Ovary (tissue), 9 donors: Measurements from ENCODE around the gene MMS22L. TPM values are rescaled to one million over a fixed set of nuclear protein-coding genes. Genes with fewer than 3 reads are reported as not detected.
"Not testable (repeated sequence)": the region's sequence is repeated elsewhere in the genome, so short reads cannot be mapped to it uniquely, and the experiment has no call there.

Experiments used
- DNase-seq, 5 donors: peaks; one replicate each; pipeline ENCODE4 v3.0.0-alpha.2; 2019 to 2020
- H3K27ac ChIP-seq, 2 donors: fragments of 200-600 bp; one replicate each; pipeline versions ENCODE4 v1.5.1 to v1.8.0; 2019 to 2022
- H3K27me3 ChIP-seq: fragments of 200-600 bp; one replicate; pipeline ENCODE4 v1.8.0; 2022
- H3K36me3 ChIP-seq: fragments of 200-600 bp; sonication (generic); one replicate; pipeline ENCODE4 v1.5.1; 2019
- H3K4me1 ChIP-seq: one replicate; pipeline ENCODE4 v1.8.1; 2013; ENCODE audit warnings: mild to moderate bottlenecking, moderate library complexity; ENCODE audit not compliant: insufficient read depth
- H3K4me3 ChIP-seq: fragments of 200-600 bp; sonication (generic); one replicate; pipeline ENCODE4 v1.5.1; 2017
- H3K9me3 ChIP-seq, 2 donors: fragments of 200-600 bp in 1 of 2; sonication (generic) in 1 of 2; one replicate each; pipeline versions ENCODE4 v1.5.1 to v1.8.1; 2013 to 2019; ENCODE audit warnings: mild to moderate bottlenecking in 1 of 2, moderate library complexity in 1 of 2
- CTCF ChIP-seq, 3 donors: fragments of 450-650 bp in 2 of 3; fragments of 200-600 bp in 1 of 3; IDR thresholded peaks; one replicate each; pipeline versions ENCODE4 v1.5.1 to v1.8.0; 2016 to 2022; ENCODE audit warnings: antibody characterized with exemption in 3 of 3, mild to moderate bottlenecking in 1 of 3
- EP300 ChIP-seq: sonication (generic); formaldehyde crosslinking; IDR thresholded peaks from one replicate; pipeline ENCODE4 v1.6.1; 2017; ENCODE audit warnings: antibody characterized with exemption
- POLR2A ChIP-seq: fragments of 450-650 bp; IDR thresholded peaks from one replicate; pipeline ENCODE4 v1.6.1; 2017; ENCODE audit warnings: antibody characterized with exemption, mild to moderate bottlenecking, moderate library complexity
- WGBS, 3 donors: extraction: QIAGEN DNeasy Blood & Tissue Kit in 1 of 3; methylation state at CpG; one replicate each; pipeline versions ENCODE4 v1.1.5 to v1.1.7; 2013 to 2017; 5-methylcytosine and 5-hydroxymethylcytosine counted together
- intact Hi-C, 4 donors: fragments of 100-400 bp; cut with DNase I; formaldehyde crosslinking; loops; one replicate each; pipeline versions ENCODE4 v1.11.0 to v1.15.1; 2022 to 2023
- polyA plus RNA-seq, 2 donors: library from polyadenylated mRNA; stranded (reverse); fragments of 200-250 nt in 1 of 2; fragments of 350-450 nt in 1 of 2; fragmentation: Illumina TruSeq in 1 of 2; extraction: RNeasy Lipid Tissue Mini Kit (QIAGEN cat#74804) in 1 of 2; gene quantifications; one replicate each; pipeline ENCODE4 v1.2.3, GENCODE V29; 2013 to 2014
- total RNA-seq, 7 donors: library from RNA; depleted of rRNA in 2 of 7; stranded (reverse); fragments of >200 nt in 2 of 7; fragmentation: NEBNext Ultra II Directional in 3 of 7; extraction: Animal tissue kit (Norgen Biotek cat#: 25700) in 3 of 7; gene quantifications; one replicate each; pipeline versions ENCODE4 v1.1.0 to v1.2.4, GENCODE V29; 2016 to 2023
- donor health status: DM: no; HTN: no; CAD: no; lungs with moderate emphysema.
- donor health status: DM: no; HTN: no; CAD: no.
- donor health status: Bipolar disorder and iron deficiency.
- donor health status: DM: yes; HTN: yes; CAD: no.
- donor health status: DM: no; HTN: no; CAD: no.
- donor health status: DM: yes; HTN: yes; CAD: no.

Gene MMS22L
- total and polyA plus RNA-seq, 9 donors: 1.8 to 9.8 (median 6.7) TPM

- intact Hi-C loops: no loop called here
- H3K36me3 ChIP-seq: no peaks in the 10 kb centered on the region
- H3K4me1 ChIP-seq: no peaks in the 10 kb centered on the region
- H3K4me3 ChIP-seq: no peak overlapping the region
- H3K27me3 ChIP-seq: no peaks in the 10 kb centered on the region
- 46 to 50% (median 46%) methylated on average over 3 of the region's 3 CpGs for WGBS, 3 donors
- DNase-seq: no peak
- H3K9me3 ChIP-seq: no peaks in the 10 kb centered on the region
- TF ChIP-seq POLR2A: no peak
- TF ChIP-seq CTCF (IDR thresholded peaks at IDR 0.05): no peak
- TF ChIP-seq EP300: no peak
- no peak overlapping the region for H3K27ac ChIP-seq
Measured at GRCh38 chr6:97177905-97178304, 105.1 kb downstream of the MMS22L start.

GRCh38 chr6:97176468-97176867, 106.5 kb downstream of the MMS22L start:
- no peak for TF ChIP-seq EP300
- TF ChIP-seq CTCF (IDR thresholded peaks at IDR 0.05): no peak
- TF ChIP-seq POLR2A: no peak
- Histone ChIP-seq H3K9me3 (no peaks in the 10 kb centered on the region), H3K4me3 (no peak overlapping the region), H3K27ac (no peak overlapping the region), H3K36me3 (no peaks in the 10 kb centered on the region), H3K4me1 (no peaks in the 10 kb centered on the region), H3K27me3 (no peaks in the 10 kb centered on the region)
- no peak for DNase-seq
- 88 to 91% (median 90%) methylated on average over 2 of the region's 2 CpGs for WGBS, 3 donors
- intact Hi-C loops: no loop called here

- no peak for DNase-seq
- intact Hi-C loops: no loop called here
- H3K4me1 ChIP-seq: no peaks in the 10 kb centered on the region
- H3K4me3 ChIP-seq: no peak overlapping the region
- 93 to 95% (median 93%) methylated on average over 4 of the region's 4 CpGs for WGBS, 3 donors
- H3K27me3 ChIP-seq: no peaks in the 10 kb centered on the region
- TF ChIP-seq EP300 (no peak), CTCF (IDR thresholded peaks at IDR 0.05) (no peak), POLR2A (no peak)
- no peaks in the 10 kb centered on the region for H3K36me3 ChIP-seq
- H3K9me3 ChIP-seq: no peaks in the 10 kb centered on the region
- H3K27ac ChIP-seq: no peak overlapping the region
Measured at GRCh38 chr6:97175806-97176205, 107.2 kb downstream of the MMS22L start.

GRCh38 chr6:97174471-97174870, 108.5 kb downstream of the MMS22L start:
- intact Hi-C loops: no loop called here
- Histone ChIP-seq H3K36me3 (no peaks in the 10 kb centered on the region), H3K4me1 (no peaks in the 10 kb centered on the region), H3K4me3 (no peak overlapping the region), H3K27me3 (no peaks in the 10 kb centered on the region), H3K9me3 (no peaks in the 10 kb centered on the region), H3K27ac (no peak overlapping the region)
- WGBS, 3 donors: 94 to 99% (median 98%) methylated on average over 2 of the region's 2 CpGs
- DNase-seq: no peak
- no peak for TF ChIP-seq CTCF (IDR thresholded peaks at IDR 0.05)
- no peak for TF ChIP-seq POLR2A
- TF ChIP-seq EP300: no peak

GRCh38 chr6:97160280-97160679, 122.7 kb downstream of the MMS22L start:
- DNase-seq: no peak
- H3K4me1 ChIP-seq: no peaks in the 10 kb centered on the region
- no peak overlapping the region for H3K4me3 ChIP-seq

GRCh38 chr6:97155447-97155846, 127.6 kb downstream of the MMS22L start:
- H3K36me3 ChIP-seq, H3K9me3 ChIP-seq, DNase-seq, H3K4me1 ChIP-seq, H3K4me3 ChIP-seq, H3K27ac ChIP-seq, intact Hi-C loops, H3K27me3 ChIP-seq: not testable (repeated sequence)
- 96 to 100% (median 98%) methylated on average over 5 of the region's 5 CpGs for WGBS, 3 donors

More at GRCh38 chr6:97160280-97160679, 122.7 kb downstream of the MMS22L start:
- TF ChIP-seq EP300: no peak
- no peak for TF ChIP-seq POLR2A
- no peak for TF ChIP-seq CTCF (IDR thresholded peaks at IDR 0.05)
- Histone ChIP-seq H3K9me3 (no peaks in the 10 kb centered on the region), H3K36me3 (no peaks in the 10 kb centered on the region), H3K27ac (no peak overlapping the region), H3K27me3 (no peaks in the 10 kb centered on the region)
- intact Hi-C loops: no loop called here
